NCI-H226 (cell line): ENCODE measurements around the gene KLK6.

ENCODE experiments used
- DNase-seq: peaks from one replicate; pipeline ENCODE4 v3.0.0-alpha.2; 2015

Gene KLK6

DNA sequence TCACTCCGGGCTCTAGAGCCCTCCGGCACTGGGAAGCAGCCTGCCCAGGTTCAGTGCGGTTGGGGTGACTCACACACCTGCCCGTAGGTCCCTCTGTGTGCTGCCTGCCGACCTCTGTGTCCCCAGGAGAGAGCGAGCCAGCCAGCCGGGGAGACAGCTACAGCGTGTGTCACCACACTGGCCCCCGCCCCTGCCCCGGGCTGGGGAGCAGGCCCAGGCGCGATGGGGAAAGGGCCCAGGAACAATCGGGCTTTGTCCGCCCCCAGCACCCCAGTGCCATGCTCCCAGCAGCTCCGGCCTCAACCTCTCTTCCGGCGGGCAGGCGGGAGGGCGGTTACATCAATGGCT, at the start of gene KLK6:
Gene KLK6, minus strand, starts transcription at position 179 of the 348 bp plus-strand sequence. CDS start 1,487 bp downstream, outside the sequence.
- DNase-seq, result no peak

DNA sequence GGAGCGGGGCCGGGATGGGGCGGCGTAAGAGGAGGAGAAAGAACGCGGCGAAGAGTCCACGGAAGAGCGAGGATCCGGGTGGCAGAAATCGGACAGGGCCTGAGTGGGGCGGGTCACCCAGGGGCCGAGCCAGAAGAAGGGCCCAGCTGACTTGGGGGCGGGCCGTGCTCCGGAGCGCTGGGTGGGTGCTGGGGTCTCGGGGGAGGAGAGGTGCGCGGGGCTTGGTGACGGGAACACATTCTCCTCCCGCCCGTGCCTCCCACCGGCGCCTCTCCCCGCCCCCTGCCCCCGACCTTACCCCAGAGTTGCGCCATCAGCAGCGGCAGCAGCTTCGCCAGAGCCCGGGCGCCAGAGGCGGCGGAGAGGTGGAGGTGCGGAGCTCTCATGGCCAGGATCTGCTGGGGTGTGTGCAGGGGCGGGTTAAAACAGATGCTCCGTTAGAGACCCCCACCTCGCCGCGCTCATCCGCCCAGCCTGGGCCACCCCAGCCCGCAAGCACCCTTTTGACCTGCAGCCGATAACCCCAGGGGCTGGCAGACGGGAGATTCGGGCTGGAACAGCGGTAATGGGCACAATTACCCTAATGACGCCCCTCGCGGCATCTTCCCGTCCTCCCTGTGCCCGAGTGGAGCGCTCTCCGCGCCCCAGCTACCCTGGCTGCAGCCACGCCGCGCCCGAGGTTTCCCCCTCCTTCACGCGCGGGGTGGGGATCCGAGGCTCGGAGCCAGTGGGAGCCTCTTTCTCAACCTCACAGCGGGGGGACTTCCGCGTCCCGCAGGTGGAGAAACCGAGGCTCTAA, 49.6 kb upstream of the KLK6 start:
- DNase-seq, result peak; percentile 79

DNA sequence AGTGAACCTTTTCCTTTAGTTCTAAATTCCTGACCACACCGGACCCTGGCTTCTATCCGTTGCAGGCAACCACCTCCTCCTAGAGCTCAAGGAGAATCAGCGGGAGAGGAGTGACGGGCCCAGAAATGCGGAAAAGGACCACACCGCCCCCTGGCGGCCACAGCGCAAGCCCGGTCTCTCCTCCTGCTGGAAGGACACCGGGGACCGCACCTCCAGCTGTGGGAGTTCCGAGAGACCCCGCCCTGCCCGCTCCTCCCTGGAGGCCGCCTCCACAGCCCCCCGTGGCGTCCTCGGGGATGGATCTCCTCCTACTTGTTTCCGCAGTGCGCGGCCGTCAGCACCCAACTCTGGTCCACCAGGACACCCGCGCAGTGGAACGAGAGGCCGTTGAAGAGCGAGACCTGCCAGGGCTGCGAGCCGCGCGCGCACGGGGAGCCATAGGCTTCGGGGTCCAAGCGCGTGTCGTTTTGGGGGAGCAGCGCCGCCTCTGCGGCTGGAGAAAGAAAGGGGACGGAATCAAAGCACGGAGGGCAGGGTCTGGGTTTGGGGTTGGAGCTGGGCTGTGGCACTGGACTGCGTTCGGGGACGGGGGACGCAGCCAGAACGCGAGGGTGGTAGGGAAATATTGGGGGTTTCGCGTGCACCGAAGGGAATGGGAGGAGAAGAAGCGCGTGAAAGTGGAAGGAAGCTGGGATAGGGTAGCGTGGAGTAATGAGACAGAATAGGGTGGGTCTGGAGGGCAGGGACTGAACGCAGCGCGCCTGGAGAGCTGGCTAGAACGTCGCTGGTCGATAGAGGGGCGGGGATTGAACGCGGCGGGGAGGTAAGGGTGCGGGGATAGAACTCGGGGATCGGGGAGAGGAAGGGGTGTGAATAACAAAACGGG, 47.6 kb upstream of the KLK6 start:
- DNase-seq, result peak; percentile 73

DNA sequence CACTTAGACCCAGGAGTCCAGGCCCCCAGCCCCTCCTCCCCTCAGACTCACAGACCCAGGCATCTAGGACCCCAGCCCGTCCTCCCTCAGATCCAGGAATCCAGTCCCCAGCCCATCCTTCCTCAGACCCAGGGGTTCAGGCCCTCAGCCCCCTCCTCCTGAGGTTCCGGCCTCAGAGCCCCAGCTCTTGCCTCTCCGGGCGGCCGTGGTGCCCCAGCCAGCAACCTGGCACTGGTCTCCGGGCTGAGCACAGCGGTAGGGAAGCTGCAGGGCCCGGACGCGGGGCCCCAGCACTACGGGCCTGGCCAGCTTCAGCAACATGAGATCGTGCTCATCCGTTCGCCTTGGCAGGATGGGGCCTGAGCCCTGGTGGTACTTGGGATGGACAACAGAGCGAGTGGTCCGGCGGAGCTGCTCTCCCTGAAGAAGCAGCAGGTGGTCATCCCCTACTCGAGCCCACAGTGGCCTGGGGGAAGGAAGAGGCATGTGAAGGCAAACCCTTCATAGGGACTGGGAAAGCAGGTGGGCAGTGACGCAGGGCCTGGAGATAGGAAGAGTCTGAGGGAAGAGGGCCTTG, 46.4 kb upstream of the KLK6 start:
- no peak for DNase-seq

DNA sequence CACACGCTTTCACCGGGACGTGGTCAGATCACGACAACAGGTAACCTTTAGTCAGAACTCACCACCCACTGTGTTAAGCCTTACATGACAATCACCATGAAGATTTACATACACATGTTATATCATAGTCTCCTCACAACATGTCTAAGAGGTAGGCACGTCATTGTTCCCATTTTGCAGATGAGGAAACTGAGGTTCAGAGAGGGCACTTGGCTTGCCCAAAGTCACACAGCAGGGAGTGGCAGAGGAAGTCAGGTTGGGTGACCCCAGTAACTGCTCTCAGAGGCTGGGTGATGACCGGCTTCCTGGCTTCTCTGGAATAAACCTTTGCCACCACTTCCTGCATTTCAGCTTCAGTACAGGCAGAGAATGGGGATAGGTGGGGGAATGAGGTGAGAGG, 44.9 kb upstream of the KLK6 start:
- DNase-seq, result no peak

DNA sequence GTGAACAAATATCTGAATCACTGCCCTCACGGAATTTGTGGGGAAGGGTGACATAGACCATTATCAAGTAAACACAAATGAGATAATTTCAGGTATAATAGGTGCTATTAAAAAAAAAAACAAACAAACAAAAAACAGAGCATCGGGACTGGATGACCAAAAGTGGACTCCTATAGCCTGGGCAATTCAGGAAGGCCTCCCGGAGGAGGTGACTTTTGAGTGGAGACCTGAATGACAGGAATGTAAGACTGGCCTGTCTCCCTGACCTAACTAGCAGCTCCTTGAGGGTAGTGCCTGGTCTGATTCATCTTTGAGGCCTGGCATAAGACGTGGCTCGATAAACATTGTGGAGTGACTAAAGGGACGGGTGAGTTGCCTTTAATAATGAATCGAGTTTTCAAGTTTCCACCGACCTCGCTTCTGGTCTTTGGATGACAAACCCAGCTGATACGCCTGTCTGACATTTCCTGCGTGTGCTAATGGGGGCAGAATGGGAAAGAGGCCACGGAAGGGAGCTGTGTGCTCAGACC, 43.3 kb upstream of the KLK6 start:
- no peak for DNase-seq

DNA sequence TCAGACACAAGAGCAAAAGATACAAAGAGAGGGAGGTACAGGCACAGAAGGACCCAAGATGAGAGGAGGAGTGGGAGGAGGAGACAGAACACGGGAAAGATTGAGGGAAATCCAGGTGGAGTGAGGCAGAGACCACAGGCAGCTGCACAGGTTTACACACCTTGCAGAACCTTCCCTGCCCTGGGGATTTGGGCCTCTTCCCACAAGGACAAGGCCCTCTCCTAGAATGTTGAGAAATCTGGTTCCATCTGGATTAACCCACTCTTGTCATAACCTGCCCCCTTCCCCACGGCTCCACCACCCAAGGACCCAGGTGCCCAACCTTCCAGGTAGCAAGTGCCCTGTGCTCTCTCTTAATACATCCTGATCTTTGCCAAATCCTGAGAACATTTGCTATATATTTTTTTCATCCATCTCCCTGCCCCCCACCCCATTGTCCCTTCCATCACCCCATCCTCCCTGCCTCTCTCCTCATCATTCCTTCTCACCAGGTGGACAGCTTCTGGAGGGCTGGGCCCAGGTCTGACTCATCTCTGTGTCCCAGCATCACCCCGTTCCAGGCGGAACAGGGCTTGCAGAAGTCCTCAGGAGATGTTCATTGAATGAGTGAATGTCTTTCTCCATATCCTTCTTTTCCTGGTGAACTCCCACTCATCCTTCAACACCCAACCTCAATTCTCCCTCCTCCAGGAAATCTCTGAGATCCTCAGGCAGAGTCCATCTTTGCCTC, 40.8 kb upstream of the KLK6 start:
- no peak for DNase-seq

DNA sequence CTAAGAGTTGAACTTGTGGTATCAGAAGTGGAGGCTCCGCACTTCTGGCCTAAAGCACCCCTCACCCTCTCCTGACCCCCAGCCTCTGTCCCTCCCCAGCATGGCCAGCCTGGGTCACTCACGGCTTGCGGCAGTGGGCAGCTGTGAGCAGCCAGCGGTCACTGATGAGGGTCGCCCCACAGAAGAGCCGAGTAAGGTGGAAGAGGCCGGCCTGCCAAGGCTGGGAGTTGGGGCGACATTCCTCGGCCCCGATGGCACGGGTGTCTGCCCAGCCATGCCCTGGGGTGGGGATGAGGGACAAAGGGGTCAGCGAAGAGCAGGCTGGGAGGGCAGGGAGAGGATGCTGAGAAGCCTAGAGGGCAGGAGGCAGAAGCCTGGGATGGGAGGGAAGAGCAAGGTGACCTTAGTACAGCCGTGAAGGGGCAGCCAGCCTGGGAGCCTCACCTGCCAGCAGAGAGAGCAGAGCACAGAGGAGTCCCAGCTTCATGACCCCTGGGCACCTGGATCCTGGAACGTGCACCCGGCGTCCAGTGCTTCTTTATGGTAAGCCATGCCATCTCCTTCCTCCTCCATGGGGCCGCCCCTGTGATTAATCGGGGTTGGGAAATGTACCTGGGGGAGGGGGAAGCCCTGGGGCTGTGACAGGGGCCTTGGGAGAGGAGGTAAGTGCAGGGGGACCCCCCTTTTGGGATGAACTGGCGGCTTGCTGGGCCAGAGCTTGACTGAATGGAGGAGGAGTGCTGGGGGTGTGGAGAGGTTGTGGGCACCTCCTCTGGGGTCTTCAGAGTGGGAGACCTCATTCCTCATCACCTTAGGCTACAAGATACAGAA, 39.9 kb upstream of the KLK6 start:
- DNase-seq, result no peak

DNA sequence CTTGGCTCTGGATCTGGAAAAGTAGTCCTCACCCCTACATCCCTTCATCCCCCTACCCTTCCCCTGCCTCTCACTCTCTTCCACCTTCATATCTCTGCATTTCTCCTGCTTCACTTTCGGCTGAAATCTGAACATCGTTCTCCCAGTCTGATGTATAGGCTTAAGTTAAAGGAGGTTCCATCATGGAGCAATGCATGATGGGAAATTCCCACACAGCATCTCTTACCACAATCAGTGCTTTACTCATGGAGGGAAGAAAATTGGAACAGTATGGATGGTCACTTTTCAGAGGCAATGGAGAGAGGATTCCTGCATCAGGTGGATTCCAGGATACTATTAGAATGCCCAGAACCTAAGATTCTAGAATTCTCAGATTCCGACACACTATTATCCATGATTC, 38.1 kb upstream of the KLK6 start:
- DNase-seq, result no peak

DNA sequence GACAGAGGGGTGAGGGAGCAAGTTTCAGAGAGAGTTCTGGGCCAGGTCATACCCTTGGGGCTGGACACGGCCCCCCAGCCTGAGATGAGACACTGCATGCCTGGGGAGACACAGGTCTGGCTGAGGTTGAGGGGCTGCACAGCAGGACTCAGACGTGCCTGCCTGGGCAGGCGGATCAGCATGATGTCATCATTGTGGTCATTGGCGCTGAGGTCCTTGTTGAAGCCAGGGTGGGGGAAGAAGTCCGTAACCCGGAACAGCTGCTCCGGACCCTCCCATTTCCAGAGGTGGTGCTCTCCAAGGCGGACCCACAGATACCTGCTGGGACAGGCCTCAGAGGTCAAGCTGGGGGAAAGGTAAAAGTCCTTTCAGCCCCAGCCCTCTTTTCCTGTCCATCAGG, 37.0 kb upstream of the KLK6 start:
- no peak for DNase-seq

DNA sequence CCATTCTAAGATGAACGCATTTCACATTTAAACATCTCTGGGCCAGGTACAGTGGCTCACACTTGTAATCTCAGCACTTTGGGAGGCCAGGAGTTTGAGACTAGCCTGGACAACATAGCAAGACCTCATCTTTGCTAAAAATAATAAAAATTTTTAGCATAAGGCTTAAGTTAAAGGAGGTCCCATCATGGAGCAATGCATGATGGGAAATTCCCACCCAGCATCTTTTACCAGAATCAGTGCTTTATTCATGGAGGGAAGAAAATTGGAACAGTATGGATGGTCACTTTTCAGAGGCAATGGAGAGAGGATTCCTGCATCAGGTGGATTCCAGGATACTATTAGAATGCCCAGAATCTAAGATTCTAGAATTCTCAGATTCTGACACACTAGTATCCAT, 35.9 kb upstream of the KLK6 start:
- no peak for DNase-seq

DNA sequence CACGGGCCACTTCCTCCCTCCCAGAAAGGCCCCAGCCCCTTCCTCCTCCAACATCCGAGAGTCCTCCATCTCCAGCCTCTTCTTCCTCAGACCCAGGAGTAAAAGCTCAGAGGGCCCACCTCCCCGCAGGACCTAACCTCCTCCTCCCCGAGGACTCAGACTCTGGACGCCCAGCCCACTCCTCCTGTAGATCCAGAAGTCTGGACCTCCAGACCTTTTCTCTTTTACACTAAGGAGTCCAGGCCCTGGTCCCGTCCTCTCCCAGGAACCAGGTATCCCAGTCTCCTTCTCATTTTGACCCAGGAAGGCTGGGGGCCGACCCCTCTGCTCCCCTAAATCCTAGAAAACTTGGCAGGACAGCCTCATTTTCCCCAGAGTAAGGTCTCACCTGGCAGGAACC, 33.9 kb upstream of the KLK6 start:
- DNase-seq, result no peak

DNA sequence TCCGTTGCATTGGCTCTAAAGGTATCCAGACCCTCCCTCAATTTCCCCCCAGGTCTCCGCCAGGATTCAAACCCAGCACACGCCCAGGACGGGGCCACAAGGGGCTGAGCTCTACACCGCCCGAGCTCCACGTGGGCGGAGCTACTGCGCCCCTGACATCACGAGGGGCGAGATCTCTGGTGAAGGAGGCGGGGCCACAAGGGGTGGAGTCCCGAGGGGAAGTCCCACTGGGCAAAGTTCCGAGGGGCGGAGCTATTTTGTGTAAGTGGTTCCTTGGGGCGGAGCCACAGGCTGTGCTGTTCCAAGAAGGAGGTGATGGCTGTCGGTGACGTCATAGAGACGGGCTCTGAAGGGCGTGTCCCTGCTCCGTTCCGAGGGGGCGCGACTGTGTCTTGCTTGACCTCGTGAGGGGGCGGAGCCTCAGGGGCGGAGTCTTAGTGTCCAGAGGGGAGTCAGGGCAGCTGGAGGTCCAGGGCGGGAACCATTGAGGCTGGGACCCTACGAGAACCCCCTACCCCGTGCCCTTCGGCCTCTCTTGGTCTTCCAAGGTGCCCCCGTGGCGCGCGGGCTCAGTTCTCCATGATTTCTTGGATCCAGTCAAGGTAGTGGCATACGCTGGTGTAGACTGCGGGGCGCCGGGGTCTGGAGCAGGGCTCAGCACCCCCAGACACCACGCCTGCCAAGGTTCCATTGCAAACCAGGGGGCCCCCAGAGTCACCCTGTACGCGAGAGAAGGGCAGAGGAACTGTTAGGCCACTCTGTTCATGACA, 33.3 kb upstream of the KLK6 start:
- peak; percentile 88 for DNase-seq

DNA sequence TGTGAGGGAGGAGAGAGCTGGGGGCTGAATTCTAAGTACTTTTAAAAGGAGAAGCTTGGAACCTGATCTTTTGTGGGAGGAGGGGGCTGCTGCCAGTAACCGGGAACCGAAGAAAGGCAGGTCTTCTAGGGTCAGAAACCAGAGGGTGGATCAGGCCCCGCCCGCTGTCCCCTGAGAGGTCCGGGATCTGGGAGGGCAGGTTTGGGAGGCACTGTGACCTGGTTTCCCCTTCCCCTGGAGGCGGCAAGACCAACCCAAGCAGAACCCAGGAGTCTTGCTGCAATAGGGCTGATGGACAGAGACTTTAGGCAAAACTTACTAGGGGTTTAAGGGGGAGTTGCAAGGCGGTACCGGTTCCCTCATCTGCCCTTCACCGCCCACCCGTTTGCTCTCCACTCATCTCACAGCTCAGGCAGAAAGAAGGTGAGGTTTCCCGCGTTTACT, 32.7 kb upstream of the KLK6 start:
- no peak for DNase-seq

DNA sequence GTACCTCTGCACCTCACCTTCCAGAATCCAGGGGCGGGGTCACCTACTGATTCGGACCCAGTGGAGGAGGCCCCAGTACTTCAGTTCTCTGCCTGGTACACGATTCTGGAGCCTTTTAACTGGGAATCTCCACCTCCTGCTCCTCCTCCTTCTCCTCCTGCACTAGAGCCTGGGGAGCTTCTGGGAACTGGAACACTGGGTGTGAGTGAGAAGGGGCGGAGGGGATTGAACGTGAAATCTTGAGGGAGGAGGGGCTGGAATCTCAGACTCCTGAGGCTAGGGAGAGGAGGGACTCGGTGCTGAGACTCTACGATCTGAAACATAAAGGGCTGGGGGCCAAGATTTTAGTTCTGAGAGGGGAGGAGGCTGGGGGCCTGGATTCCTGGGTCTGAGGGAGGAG, 32.1 kb upstream of the KLK6 start, which contains the start of gene KLK8:
Gene KLK8, minus strand, starts transcription at position 90 of the 400 bp plus-strand sequence. CDS start 437 bp downstream, outside the sequence.
- DNase-seq, result peak; percentile 68

DNA sequence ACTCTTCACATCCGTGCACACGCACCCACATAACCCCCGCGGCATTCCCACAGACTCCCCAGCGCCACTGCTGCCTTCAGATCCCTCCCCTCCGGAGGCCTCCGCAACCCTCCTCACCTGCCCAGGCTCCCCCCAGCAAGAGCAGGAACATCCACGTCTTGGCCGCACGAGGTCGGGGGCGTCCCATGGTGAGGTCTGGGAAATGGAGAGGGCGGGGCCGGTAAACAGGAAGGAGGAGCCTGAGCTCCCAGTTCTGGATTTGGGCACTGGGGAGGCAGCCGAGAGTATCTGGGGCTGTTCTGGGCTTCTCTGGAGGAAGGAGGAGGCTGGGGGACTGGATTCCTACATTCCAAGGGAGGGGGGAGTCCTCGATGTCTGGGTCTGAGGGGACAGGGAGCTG, 31.6 kb upstream of the KLK6 start:
- no peak for DNase-seq

DNA sequence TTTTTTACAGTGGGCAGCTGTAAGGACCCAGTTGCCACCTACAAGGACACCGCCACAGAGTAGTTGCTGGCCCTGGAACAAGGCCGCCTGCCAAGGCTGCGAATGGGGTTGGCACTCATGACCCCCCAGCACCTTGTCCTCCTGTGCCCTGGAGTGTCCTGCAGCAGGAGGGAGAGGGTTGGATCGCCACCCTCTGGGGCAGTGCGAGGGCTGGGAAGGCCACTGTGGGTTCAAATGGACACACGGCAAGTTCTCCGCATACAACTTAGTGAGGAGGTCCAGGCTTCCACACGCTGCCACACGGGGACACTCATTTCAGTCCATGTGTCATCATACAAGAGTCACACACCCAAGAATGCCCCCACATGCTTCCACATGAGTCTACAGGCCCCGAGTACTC, 31.0 kb upstream of the KLK6 start:
- no peak for DNase-seq

DNA sequence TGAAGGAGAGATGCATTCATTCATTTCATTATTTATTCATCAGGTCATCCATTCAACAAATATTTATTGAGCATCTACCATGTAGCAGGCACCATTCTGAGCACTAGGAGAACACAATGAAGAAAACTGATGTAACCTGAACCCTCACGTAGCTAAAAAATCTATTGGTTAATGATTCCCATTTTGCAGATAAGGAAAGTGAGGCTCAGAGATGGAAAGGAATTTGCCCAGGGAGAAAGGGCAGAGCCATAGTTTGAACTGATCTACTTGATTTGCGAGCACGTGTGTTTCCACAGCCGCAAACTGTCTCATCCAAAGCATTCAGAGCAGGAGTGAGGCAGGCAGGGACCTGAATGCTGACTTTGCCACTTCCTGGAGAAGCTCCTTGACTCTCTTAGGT, 29.3 kb upstream of the KLK6 start:
- DNase-seq, result no peak

DNA sequence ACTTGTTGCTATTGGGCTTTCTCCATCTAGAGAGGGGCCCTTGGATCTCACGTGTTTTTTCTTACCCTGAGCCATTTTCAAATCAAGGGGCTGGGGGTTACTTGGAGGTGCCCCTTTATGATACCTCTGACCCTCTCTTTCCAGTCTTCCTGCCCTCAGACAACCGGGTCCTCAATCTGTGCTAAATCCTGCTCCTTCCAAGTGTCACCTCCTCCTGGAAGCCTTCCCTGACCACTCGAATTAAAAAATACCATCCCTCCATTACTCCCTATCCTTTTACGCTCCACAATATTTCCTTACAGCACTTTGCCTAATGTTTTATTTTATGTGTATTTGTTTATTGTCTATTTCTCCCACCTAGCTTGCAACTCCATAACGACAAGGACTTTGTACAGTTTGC, 28.7 kb upstream of the KLK6 start:
- DNase-seq, result no peak

DNA sequence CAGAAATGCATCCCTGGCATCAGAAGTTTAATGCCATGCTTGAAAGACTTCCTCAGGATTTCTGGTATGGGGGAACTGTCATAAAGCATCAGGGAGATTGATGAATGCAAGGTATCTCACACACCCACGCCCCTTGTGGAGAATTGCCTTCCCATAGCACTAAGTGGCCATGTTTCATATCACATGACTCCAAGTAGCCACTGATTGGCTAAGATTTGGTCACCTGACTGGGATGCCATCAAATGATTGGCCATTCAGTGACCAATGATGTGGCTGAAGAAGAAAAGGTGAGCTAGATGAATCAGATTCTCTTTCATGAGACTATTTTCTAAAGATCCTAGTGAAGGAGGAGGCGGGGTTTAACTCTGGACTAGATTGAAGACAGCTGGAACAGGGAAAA, 24.7 kb upstream of the KLK6 start:
- DNase-seq, result no peak

DNA sequence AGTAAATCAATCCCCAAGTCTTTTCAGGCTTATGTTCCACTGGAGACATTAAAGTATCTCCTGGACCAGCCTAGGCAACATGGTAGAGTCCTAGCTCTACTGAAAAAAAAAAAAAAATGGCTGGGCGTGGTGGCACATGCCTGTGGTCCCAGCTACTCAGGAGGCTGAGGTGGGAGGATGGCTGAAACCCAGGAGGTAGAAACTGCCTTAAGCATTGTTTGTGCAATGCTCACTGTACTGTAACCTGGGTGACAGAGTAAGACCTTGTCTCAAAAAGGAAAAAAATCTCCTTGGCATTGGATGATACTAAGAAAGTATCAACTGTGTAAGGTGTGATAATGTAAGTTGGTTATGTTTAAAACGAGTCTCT, 23.3 kb upstream of the KLK6 start:
- DNase-seq, result peak; percentile 71
